HEK293 (cell line): ENCODE results near the gene DIP2C.

Source experiments
- CTCF ChIA-PET: fragments of 350-600 bp; formaldehyde crosslinking; extraction: SDS; loops from one replicate; lab custom pipeline; 2021; ENCODE audit warnings: antibody characterized with exemption; lab: Yijun Ruan, JAX
- POLR2A ChIA-PET: fragments of 300-600 bp; formaldehyde crosslinking; extraction: SDS; loops from one replicate; lab custom pipeline; 2020; ENCODE audit warnings: antibody characterized with exemption, inconsistent platforms; lab: Yijun Ruan, JAX
- H3K27ac ChIP-seq: fragments of 200-500 bp; sonication (Bioruptor generic); 2 replicates; pipeline ENCODE4 v1.5.1; 2014; ENCODE audit warnings: low read depth, low read length, control low read depth, inconsistent platforms; ENCODE audit errors: extremely low read depth
- H3K36me3 ChIP-seq, 2 experiments: fragments of 200-500 bp in 1 of 2; sonication (Bioruptor generic) in 1 of 2; 1 replicate in 1 of 2; 2 replicates in 1 of 2; pipeline ENCODE4 v1.5.1; 2014 to 2017; ENCODE audit warnings: inconsistent platforms in 2 of 2, low read length in 2 of 2; ENCODE audit not compliant: control insufficient read depth in 2 of 2, insufficient read depth in 1 of 2
- H3K4me1 ChIP-seq: fragments of 200-500 bp; sonication (Bioruptor generic); 2 replicates; pipeline ENCODE4 v1.5.1; 2014; ENCODE audit warnings: mild to moderate bottlenecking, low read length, inconsistent platforms; ENCODE audit not compliant: control insufficient read depth, insufficient read depth
- H3K4me3 ChIP-seq: 2 replicates; pipeline ENCODE4 v1.5.1; 2011; ENCODE audit warnings: low read depth, mild to moderate bottlenecking, control low read depth, low read length, moderate library complexity
- H3K9me3 ChIP-seq: fragments of 200-500 bp; sonication (Bioruptor generic); 2 replicates; pipeline ENCODE4 v1.5.1; 2014; ENCODE audit warnings: low read depth, low read length, inconsistent platforms; ENCODE audit not compliant: control insufficient read depth, insufficient read depth
- GLIS1 ChIP-seq: fragments of 450-650 bp; formaldehyde crosslinking; IDR thresholded peaks from 2 replicates; pipeline ENCODE4 v1.5.1; 2016; ENCODE audit warnings: missing biosample characterization, missing genetic modification characterization
- HOXD13 ChIP-seq: sonication (generic); formaldehyde crosslinking; IDR thresholded peaks from 2 replicates; pipeline ENCODE4 v1.8.0; 2022; ENCODE audit warnings: missing genetic modification reagents, borderline replicate concordance
- OSR2 ChIP-seq: fragments of 450-650 bp; formaldehyde crosslinking; IDR thresholded peaks from 2 replicates; pipeline ENCODE4 v1.5.1; 2016; ENCODE audit warnings: missing biosample characterization, missing genetic modification characterization
- SP7 ChIP-seq: fragments of 450-650 bp; formaldehyde crosslinking; IDR thresholded peaks from 2 replicates; pipeline ENCODE4 v1.5.1; 2016; ENCODE audit warnings: missing biosample characterization, missing genetic modification characterization
- WT1 ChIP-seq: fragments of 450-650 bp; formaldehyde crosslinking; IDR thresholded peaks from 2 replicates; pipeline ENCODE4 v1.5.1; 2016; ENCODE audit warnings: missing biosample characterization, missing genetic modification characterization
- YY2 ChIP-seq: fragments of 450-650 bp; formaldehyde crosslinking; IDR thresholded peaks from 2 replicates; pipeline ENCODE4 v1.5.1; 2016; ENCODE audit warnings: missing biosample characterization, missing genetic modification characterization
- ZBTB17 ChIP-seq: fragments of 450-650 bp; formaldehyde crosslinking; IDR thresholded peaks from 2 replicates; pipeline ENCODE4 v1.5.1; 2016; ENCODE audit warnings: missing biosample characterization, missing genetic modification characterization
- ZFP41 ChIP-seq: fragments of 450-650 bp; formaldehyde crosslinking; IDR thresholded peaks from 2 replicates; pipeline ENCODE4 v1.5.1; 2016; ENCODE audit warnings: missing biosample characterization, missing genetic modification characterization, borderline replicate concordance
- ZIC2 ChIP-seq: fragments of 450-650 bp; formaldehyde crosslinking; IDR thresholded peaks from 2 replicates; pipeline ENCODE4 v1.5.1; 2016; ENCODE audit warnings: missing biosample characterization, missing genetic modification characterization
- ZNF114 ChIP-seq: fragments of 450-650 bp; formaldehyde crosslinking; IDR thresholded peaks from 2 replicates; pipeline ENCODE4 v1.5.0; 2017; ENCODE audit warnings: missing biosample characterization, missing genetic modification characterization
- ZNF211 ChIP-seq: fragments of 450-650 bp; formaldehyde crosslinking; IDR thresholded peaks from 2 replicates; pipeline ENCODE4 v1.5.1; 2016; ENCODE audit warnings: low read depth, missing biosample characterization, missing genetic modification characterization
- ZNF311 ChIP-seq: fragments of 450-650 bp; formaldehyde crosslinking; IDR thresholded peaks from 2 replicates; pipeline ENCODE4 v1.5.1; 2017; ENCODE audit warnings: missing biosample characterization, missing genetic modification characterization, borderline replicate concordance
- ZNF341 ChIP-seq: fragments of 450-650 bp; formaldehyde crosslinking; IDR thresholded peaks from 2 replicates; pipeline ENCODE4; 2016; ENCODE audit warnings: low read depth, missing biosample characterization, missing genetic modification characterization
- ZNF366 ChIP-seq: fragments of 450-650 bp; formaldehyde crosslinking; conservative IDR thresholded peaks from 2 replicates; pipeline ENCODE4 v1.5.1; 2016; ENCODE audit warnings: missing biosample characterization, missing genetic modification characterization
- ZNF423 ChIP-seq: fragments of 450-650 bp; formaldehyde crosslinking; IDR thresholded peaks from 2 replicates; pipeline ENCODE4 v1.5.1; 2016; ENCODE audit warnings: missing biosample characterization, missing genetic modification characterization
- ZNF623 ChIP-seq: fragments of 450-650 bp; formaldehyde crosslinking; IDR thresholded peaks from 2 replicates; pipeline ENCODE4 v1.5.1; 2016; ENCODE audit warnings: missing biosample characterization, missing genetic modification characterization
- ZSCAN23 ChIP-seq: fragments of 450-650 bp; formaldehyde crosslinking; IDR thresholded peaks from 2 replicates; pipeline ENCODE4 v1.5.1; 2016; ENCODE audit warnings: missing biosample characterization, missing genetic modification characterization
- TF ChIP-seq, protein P1 (sequence below): fragments of 450-650 bp; formaldehyde crosslinking; IDR thresholded peaks from 2 replicates; pipeline ENCODE4 v1.5.1; 2016; ENCODE audit warnings: missing biosample characterization, missing genetic modification characterization
- TF ChIP-seq, protein P2 (sequence below): fragments of 450-650 bp; formaldehyde crosslinking; IDR thresholded peaks from 2 replicates; pipeline ENCODE4 v1.5.1; 2016; ENCODE audit warnings: missing biosample characterization, missing genetic modification characterization
- TF ChIP-seq, protein P3 (sequence below): fragments of 450-650 bp; formaldehyde crosslinking; IDR thresholded peaks from 2 replicates; pipeline ENCODE4; 2016; ENCODE audit warnings: missing biosample characterization, missing genetic modification characterization
- TF ChIP-seq, protein P4 (sequence below): fragments of 450-650 bp; formaldehyde crosslinking; IDR thresholded peaks from 2 replicates; pipeline ENCODE4 v1.5.0; 2017; ENCODE audit warnings: missing biosample characterization, missing genetic modification characterization, borderline replicate concordance
- TF ChIP-seq, protein P5 (sequence below): IDR thresholded peaks from 2 replicates; pipeline ENCODE4 v1.6.1; 2011; ENCODE audit warnings: mild to moderate bottlenecking, low read depth, low read length, borderline replicate concordance

The DIP2C gene

GRCh38 chr10:664893-665292 lies 24.6 kb downstream of the DIP2C start:
- peaks cover 0 to 7% of the 10 kb centered on the region in 2 experiments; a peak in 1 of 3 replicates for H3K36me3 ChIP-seq
- H3K9me3 ChIP-seq, result no peaks in the 10 kb centered on the region
- H3K4me1 ChIP-seq, result peaks cover 10% of the 10 kb centered on the region
- TF ChIP-seq, protein P1, sequence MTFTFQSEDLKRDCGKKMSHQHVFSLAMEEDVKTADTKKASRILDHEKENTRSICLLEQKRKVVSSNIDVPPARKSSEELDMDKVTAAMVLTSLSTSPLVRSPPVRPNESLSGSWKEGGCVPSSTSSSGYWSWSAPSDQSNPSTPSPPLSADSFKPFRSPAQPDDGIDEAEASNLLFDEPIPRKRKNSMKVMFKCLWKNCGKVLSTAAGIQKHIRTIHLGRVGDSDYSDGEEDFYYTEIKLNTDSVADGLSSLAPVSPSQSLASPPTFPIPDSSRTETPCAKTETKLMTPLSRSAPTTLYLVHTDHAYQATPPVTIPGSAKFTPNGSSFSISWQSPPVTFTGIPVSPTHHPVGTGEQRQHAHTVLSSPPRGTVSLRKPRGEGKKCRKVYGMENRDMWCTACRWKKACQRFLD, result no peak
- TF ChIP-seq ZNF114 (tag by site-specific recombination), result no peak
- no peak for TF ChIP-seq ZNF211 (tag by site-specific recombination)
- no peak for TF ChIP-seq HOXD13 (CRISPR knock-in tag)
- TF ChIP-seq ZNF623, result no peak
- TF ChIP-seq ZNF366 (tag by site-specific recombination), result no peak
- TF ChIP-seq ZNF311 (tag by site-specific recombination), result no peak
- no peak overlapping the region for H3K4me3 ChIP-seq
- ChIA-PET CTCF (interaction anchor here (0.5 to 0.7 kb wide), 2 partner anchors 11 to 360 kb away, joined by 3 to 4 read pairs; no protein-coding TSS in a partner anchor), POLR2A (no interaction called here)
- H3K27ac ChIP-seq, result no peak overlapping the region

- no peak for TF ChIP-seq SP7
- TF ChIP-seq, all 188 proteins: peak for 0
- peaks cover 16% of the 10 kb centered on the region for H3K4me1 ChIP-seq
- no peak overlapping the region for H3K4me3 ChIP-seq
- no peaks in the 10 kb centered on the region for H3K9me3 ChIP-seq
- no peak overlapping the region for H3K27ac ChIP-seq
- ChIA-PET CTCF (interaction anchor here (0.5 to 0.7 kb wide), 2 partner anchors 11 to 360 kb away, joined by 3 to 4 read pairs; no protein-coding TSS in a partner anchor), POLR2A (no interaction called here)
- H3K36me3 ChIP-seq, result peaks cover 0 to 7% of the 10 kb centered on the region in 2 experiments; a peak in 1 of 3 replicates
Observed at GRCh38 chr10:664301-664700, 25.2 kb downstream of the DIP2C start.

GRCh38 chr10:663831-664251 lies 25.6 kb downstream of the DIP2C start:
- ChIA-PET POLR2A (no interaction called here), CTCF (no interaction called here)
- Histone ChIP-seq H3K4me3 (no peak overlapping the region), H3K27ac (no peak overlapping the region), H3K36me3 (peaks cover 0 to 7% of the 10 kb centered on the region in 2 experiments; a peak in 1 of 3 replicates), H3K9me3 (no peaks in the 10 kb centered on the region), H3K4me1 (peaks cover 16% of the 10 kb centered on the region)
- TF ChIP-seq ZIC2 (tag by site-specific recombination) (peak; percentile 98), ZNF341 (tag by site-specific recombination) (0 out of 2 replicates have a peak, but pooled peaks have one; percentile 18), ZNF423 (tag by site-specific recombination) (peak; percentile 34; the same call in 1 of the 2 replicates), GLIS1 (peak; percentile 84)
- TF ChIP-seq, protein P2, sequence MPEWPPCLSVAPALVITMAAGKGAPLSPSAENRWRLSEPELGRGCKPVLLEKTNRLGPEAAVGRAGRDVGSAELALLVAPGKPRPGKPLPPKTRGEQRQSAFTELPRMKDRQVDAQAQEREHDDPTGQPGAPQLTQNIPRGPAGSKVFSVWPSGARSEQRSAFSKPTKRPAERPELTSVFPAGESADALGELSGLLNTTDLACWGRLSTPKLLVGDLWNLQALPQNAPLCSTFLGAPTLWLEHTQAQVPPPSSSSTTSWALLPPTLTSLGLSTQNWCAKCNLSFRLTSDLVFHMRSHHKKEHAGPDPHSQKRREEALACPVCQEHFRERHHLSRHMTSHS, result no peak

DNA sequence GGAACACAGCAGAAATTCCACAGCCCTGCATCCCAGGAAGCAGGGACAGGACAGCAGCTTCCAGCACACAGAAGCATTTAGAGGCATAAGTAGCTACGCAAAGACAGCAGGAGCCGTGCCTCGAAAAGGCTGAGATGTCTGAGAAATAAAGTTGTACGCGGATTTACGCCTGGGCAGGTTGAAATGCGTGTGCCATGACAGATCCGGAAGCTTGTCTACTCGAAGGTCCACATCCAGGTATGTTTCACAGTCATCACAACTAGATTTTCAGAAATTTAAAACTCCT lies 26.1 kb downstream of the DIP2C start:
- ChIA-PET POLR2A (no interaction called here), CTCF (no interaction called here)
- 0 out of 2 replicates have a peak, but pooled peaks have one; percentile 27 for TF ChIP-seq OSR2
- TF ChIP-seq ZFP41 (tag by site-specific recombination), result no peak
- TF ChIP-seq, protein P3, sequence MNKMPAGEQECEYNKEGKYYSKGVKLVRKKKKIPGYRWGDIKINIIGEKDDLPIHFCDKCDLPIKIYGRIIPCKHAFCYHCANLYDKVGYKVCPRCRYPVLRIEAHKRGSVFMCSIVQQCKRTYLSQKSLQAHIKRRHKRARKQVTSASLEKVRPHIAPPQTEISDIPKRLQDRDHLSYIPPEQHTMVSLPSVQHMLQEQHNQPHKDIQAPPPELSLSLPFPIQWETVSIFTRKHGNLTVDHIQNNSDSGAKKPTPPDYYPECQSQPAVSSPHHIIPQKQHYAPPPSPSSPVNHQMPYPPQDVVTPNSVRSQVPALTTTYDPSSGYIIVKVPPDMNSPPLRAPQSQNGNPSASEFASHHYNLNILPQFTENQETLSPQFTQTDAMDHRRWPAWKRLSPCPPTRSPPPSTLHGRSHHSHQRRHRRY (tag by site-specific recombination), result no peak
- TF ChIP-seq, protein P4, sequence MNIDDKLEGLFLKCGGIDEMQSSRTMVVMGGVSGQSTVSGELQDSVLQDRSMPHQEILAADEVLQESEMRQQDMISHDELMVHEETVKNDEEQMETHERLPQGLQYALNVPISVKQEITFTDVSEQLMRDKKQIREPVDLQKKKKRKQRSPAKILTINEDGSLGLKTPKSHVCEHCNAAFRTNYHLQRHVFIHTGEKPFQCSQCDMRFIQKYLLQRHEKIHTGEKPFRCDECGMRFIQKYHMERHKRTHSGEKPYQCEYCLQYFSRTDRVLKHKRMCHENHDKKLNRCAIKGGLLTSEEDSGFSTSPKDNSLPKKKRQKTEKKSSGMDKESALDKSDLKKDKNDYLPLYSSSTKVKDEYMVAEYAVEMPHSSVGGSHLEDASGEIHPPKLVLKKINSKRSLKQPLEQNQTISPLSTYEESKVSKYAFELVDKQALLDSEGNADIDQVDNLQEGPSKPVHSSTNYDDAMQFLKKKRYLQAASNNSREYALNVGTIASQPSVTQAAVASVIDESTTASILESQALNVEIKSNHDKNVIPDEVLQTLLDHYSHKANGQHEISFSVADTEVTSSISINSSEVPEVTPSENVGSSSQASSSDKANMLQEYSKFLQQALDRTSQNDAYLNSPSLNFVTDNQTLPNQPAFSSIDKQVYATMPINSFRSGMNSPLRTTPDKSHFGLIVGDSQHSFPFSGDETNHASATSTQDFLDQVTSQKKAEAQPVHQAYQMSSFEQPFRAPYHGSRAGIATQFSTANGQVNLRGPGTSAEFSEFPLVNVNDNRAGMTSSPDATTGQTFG (tag by site-specific recombination), result no peak
- TF ChIP-seq WT1 (tag by site-specific recombination), result no peak
- TF ChIP-seq, protein P5, sequence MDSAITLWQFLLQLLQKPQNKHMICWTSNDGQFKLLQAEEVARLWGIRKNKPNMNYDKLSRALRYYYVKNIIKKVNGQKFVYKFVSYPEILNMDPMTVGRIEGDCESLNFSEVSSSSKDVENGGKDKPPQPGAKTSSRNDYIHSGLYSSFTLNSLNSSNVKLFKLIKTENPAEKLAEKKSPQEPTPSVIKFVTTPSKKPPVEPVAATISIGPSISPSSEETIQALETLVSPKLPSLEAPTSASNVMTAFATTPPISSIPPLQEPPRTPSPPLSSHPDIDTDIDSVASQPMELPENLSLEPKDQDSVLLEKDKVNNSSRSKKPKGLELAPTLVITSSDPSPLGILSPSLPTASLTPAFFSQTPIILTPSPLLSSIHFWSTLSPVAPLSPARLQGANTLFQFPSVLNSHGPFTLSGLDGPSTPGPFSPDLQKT, result no peak
- no peak for TF ChIP-seq YY2 (tag by site-specific recombination)
- TF ChIP-seq ZBTB17 (tag by site-specific recombination), result no peak
- TF ChIP-seq ZSCAN23 (tag by site-specific recombination), result no peak
- H3K36me3 ChIP-seq, result peaks cover 0 to 7% of the 10 kb centered on the region in 2 experiments; a peak in 1 of 3 replicates
- H3K4me1 ChIP-seq, result peaks cover 16% of the 10 kb centered on the region
- H3K4me3 ChIP-seq, result no peak overlapping the region
- H3K27ac ChIP-seq, result no peak overlapping the region
- no peaks in the 10 kb centered on the region for H3K9me3 ChIP-seq
